Cardiac atrium fibroblast (primary cell): ENCODE measurements around the gene IREB2. TPM values are rescaled to one million over a fixed set of nuclear protein-coding genes. Genes with fewer than 3 reads are reported as not detected.

Experiments used
- total RNA-seq: library from RNA; depleted of rRNA; stranded (reverse); fragments of >200 nt; gene quantifications from 2 replicates; pipeline ENCODE4 v1.2.3, GENCODE V29; 2015

The IREB2 gene
- 11.2 and 28.2 TPM in 2 replicates for total RNA-seq

GRCh38 chr15:78437762-78438618, at the start of gene IREB2:
Gene IREB2 (plus strand): TSS chr15:78438216. CDS start chr15:78438338, 122 bp downstream.

GRCh38 chr15:78506971-78507830, 69.2 kb downstream of the IREB2 start, which contains the start of gene HYKK:
Gene HYKK (plus strand): TSS chr15:78507577. CDS start chr15:78513089, 5,512 bp downstream.

GRCh38 chr15:78540141-78540870, 102.3 kb downstream of the IREB2 start, which contains the start of gene PSMA4:
Gene PSMA4 (plus strand): TSS chr15:78540444. CDS start chr15:78541928, 1,484 bp downstream.

Other genes with a start within 250 kb of the IREB2 start
- not detected in 2 replicates for gene ACSBG1, start 203.7 kb upstream of the IREB2 start, total RNA-seq
- gene DNAJA4, start 173.7 kb upstream of the IREB2 start, total RNA-seq: 2.0 and 2.9 TPM in 2 replicates
- gene SKIC8, start 138.6 kb upstream of the IREB2 start, total RNA-seq: 68.7 and 71.1 TPM in 2 replicates
- not detected in 2 replicates for gene CRABP1, start 97.9 kb upstream of the IREB2 start, total RNA-seq
- gene HYKK, start 69.4 kb downstream of the IREB2 start, total RNA-seq: 1.6 and 1.8 TPM in 2 replicates
- 109 and 183 TPM in 2 replicates for gene PSMA4, start 102.2 kb downstream of the IREB2 start, total RNA-seq
- 0.49 TPM in 1 of 2 replicates, not detected in the other for gene CHRNA5, start 127.3 kb downstream of the IREB2 start, total RNA-seq
- not detected in 2 replicates for gene CHRNA3, start 182.8 kb downstream of the IREB2 start, total RNA-seq
- gene CHRNB4, start 203.0 kb downstream of the IREB2 start, total RNA-seq: not detected in 2 replicates